Activated T-cell treated with anti-CD3 and anti-CD28 coated beads, Interleukin-2, amount 50 U/mL, for 72 hours (primary cell): ENCODE measurements around the gene CNKSR1. TPM values are rescaled to one million over a fixed set of nuclear protein-coding genes. Genes with fewer than 3 reads are reported as not detected.

ENCODE experiments used
- ATAC-seq, 2 donors: fragments of 150-1000 bp; cut with Tn5 transposase; replicated peaks in 1 of 2; 2 replicates each; pipeline ENCODE4 v1.10.0; 2021; ENCODE audit warnings: moderate library complexity in 2 of 2, mild to moderate bottlenecking in 1 of 2
- DNase-seq, 2 donors: peaks; one replicate each; pipeline ENCODE4 v3.0.0; 2021 to 2022; ENCODE audit warnings: mixed read lengths in 1 of 2
- H3K27ac Mint-ChIP-seq: one replicate; pipeline ENCODE4 v1.8.0; 2022; ENCODE audit warnings: mild to moderate bottlenecking, moderate library complexity, mixed read lengths
- H3K27me3 Mint-ChIP-seq: one replicate; pipeline ENCODE4 v1.8.0; 2022; ENCODE audit warnings: low read depth, mixed read lengths
- H3K36me3 Mint-ChIP-seq, 2 donors: one replicate each; pipeline ENCODE4 v1.8.0; 2022; ENCODE audit warnings: mixed read lengths in 2 of 2, mild to moderate bottlenecking in 1 of 2; ENCODE audit not compliant: insufficient read depth in 2 of 2
- H3K4me1 Mint-ChIP-seq: one replicate; pipeline ENCODE4 v1.8.0; 2022; ENCODE audit warnings: low read depth, mixed read lengths
- H3K4me3 Mint-ChIP-seq, 2 donors: one replicate each; pipeline ENCODE4 v1.8.0; 2022; ENCODE audit warnings: mild to moderate bottlenecking in 2 of 2, mixed read lengths in 2 of 2, moderate library complexity in 2 of 2
- H3K9me3 Mint-ChIP-seq, 2 donors: one replicate each; pipeline ENCODE4 v1.8.0; 2022; ENCODE audit warnings: mixed read lengths in 2 of 2
- total RNA-seq, 2 donors: library from RNA; stranded (reverse); gene quantifications; one replicate each; pipeline ENCODE4 v1.2.3, GENCODE V29; 2022

Gene CNKSR1
- total RNA-seq, 2 donors from 2014 or later: 1.1 to 5.0 TPM

GRCh38 chr1:26154750-26155149 lies 22.5 kb upstream of the CNKSR1 start:
- H3K9me3 Mint-ChIP-seq: no peaks in the 10 kb centered on the region
- no peak for ATAC-seq
- no peak overlapping the region for H3K4me3 Mint-ChIP-seq
- H3K27me3 Mint-ChIP-seq: peaks cover 43% of the 10 kb centered on the region
- no peak overlapping the region for H3K27ac Mint-ChIP-seq
- H3K4me1 Mint-ChIP-seq: peaks cover 4% of the 10 kb centered on the region
- H3K36me3 Mint-ChIP-seq: no peaks in the 10 kb centered on the region
- DNase-seq: no peak

DNA sequence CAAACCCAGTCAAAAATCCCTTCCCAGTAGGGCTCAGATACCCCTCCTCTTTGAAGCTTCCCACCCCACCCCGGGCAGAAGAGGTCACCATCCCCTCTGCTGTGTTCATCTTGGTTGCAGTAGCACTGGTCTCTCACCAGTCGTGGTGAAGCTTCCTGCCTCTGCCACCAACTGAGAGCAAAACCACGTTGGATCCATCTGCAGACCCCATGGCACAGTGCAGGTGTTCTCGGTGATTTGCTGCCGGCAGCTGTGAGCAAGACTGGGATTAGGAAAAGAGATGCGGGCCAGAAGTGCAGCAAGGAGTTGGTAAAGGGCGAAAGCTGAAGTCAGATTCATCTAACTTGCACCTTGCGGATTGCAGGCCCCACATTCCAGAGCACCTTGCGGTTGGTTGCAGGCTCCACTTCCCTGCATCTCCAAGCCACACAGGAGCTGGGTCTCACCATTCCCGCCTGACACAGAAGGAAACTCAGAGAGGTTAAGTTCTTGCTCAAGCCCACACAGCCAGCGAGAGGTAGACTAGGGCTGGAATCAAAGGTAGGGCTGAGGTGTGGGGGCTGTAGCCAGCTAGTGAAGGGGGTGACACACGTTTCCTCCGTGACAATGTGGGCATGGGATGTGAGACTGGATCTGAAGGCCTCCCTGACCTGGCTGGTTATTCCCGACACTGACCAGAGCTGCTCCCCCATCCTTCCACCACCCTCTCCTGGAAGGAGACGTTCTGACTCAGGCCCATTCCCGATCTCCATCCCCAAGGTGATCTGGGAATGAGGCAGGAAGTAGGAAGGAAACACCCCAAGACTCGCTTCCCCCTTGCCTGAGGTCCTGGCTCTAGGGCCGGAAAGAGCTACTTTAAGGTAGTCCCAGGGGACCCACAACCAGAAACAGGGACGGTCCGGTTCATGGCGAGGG lies 21.7 kb upstream of the CNKSR1 start:
- Mint-ChIP-seq H3K27me3 (peaks cover 44% of the 10 kb centered on the region), H3K4me3 (no peak overlapping the region), H3K27ac (no peak overlapping the region), H3K36me3 (no peaks in the 10 kb centered on the region), H3K4me1 (peaks cover 4% of the 10 kb centered on the region), H3K9me3 (no peaks in the 10 kb centered on the region)
- ATAC-seq (no peak), DNase-seq (no peak)

DNA sequence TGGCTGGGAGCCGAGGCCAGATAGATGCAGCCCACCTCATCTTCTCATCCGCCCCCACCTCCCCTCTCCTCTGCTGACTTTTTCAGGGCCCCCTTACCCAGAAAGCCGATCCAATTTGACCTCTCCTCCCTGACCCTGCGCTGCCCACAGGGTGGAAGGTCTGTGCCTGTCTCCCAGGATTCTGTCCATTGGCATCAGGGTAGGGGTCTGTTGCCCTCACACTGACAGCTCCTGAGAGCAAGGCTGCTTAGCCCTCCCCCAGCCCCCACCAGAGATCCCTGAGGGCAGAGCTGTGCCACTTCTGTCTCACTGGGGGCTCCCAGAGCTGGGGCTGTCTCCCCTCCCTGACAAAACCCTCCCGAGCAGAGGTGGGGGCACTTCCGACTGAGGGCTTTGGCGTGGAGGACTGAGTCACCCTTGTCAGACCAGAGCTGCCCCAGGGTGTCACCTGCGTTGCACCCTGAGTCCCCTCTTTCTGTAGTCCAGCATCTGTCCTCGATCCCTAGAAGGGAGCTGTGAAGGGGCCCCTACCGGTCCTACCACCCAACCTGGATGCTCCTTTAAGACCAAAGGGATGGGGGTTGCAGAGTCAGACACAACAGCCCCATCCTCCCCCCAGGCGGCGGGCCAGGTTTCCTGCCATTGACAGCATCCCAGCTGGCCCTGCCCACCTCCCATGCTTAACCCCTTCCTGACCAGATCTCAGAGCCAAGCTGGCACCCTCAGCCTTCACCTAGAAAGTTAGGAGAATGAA lies 20.8 kb upstream of the CNKSR1 start:
- no peak for ATAC-seq
- peaks cover 44% of the 10 kb centered on the region for H3K27me3 Mint-ChIP-seq
- peaks cover 4% of the 10 kb centered on the region for H3K4me1 Mint-ChIP-seq
- no peak overlapping the region for H3K4me3 Mint-ChIP-seq
- DNase-seq: no peak
- no peaks in the 10 kb centered on the region for H3K9me3 Mint-ChIP-seq
- no peak overlapping the region for H3K27ac Mint-ChIP-seq
- no peaks in the 10 kb centered on the region for H3K36me3 Mint-ChIP-seq

GRCh38 chr1:26158271-26158907 lies 18.9 kb upstream of the CNKSR1 start:
- Mint-ChIP-seq H3K4me1 (peaks cover 9% of the 10 kb centered on the region), H3K36me3 (no peaks in the 10 kb centered on the region), H3K27me3 (peaks cover 58% of the 10 kb centered on the region), H3K4me3 (no peak overlapping the region), H3K27ac (no peak overlapping the region), H3K9me3 (no peaks in the 10 kb centered on the region)
- ATAC-seq: no peak
- DNase-seq: no peak

- Mint-ChIP-seq H3K4me3 (no peak within 1 kb of the TSS), H3K9me3 (no peaks in the 10 kb centered on the region), H3K4me1 (peaks cover 9% of the 10 kb centered on the region), H3K27me3 (peaks cover 58% of the 10 kb centered on the region), H3K36me3 (no peaks in the 10 kb centered on the region), H3K27ac (no peak within 1 kb of the TSS)
- no peak for ATAC-seq
- DNase-seq: no peak
Observed at GRCh38 chr1:26158908-26159742, 18.2 kb upstream of the CNKSR1 start, which contains the start of gene FAM110D. FAM110D (plus strand) TSS chr1:26159079; CDS start chr1:26161292, 2,213 bp downstream.

DNA sequence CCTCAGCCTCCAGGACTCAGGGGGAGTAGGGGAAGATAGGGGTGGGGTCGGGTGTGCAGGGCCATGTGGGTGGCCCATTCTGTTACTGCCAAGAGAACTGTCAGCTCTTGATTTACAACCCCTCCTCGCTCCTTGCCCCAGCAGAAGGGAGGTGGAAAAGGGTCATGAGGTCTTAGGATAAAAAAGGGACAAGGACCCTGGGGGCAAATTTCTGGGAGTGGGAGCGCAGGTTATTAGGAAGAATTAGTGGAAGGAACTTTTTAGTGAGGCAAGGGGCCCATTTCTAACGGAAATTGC lies 17.6 kb upstream of the CNKSR1 start:
- Mint-ChIP-seq H3K27me3 (peaks cover 60% of the 10 kb centered on the region), H3K4me3 (no peak overlapping the region), H3K27ac (no peak overlapping the region), H3K4me1 (peaks cover 12% of the 10 kb centered on the region), H3K9me3 (no peaks in the 10 kb centered on the region), H3K36me3 (no peaks in the 10 kb centered on the region)
- no peak for ATAC-seq
- no peak for DNase-seq

GRCh38 chr1:26160527-26161414 lies 16.5 kb upstream of the CNKSR1 start:
- H3K27me3 Mint-ChIP-seq: peaks cover 56% of the 10 kb centered on the region

GRCh38 chr1:26161415-26162219 lies 15.7 kb upstream of the CNKSR1 start:
- Mint-ChIP-seq H3K9me3 (no peaks in the 10 kb centered on the region), H3K4me3 (peak overlapping the region; percentile 55 to 76), H3K4me1 (peaks cover 24% of the 10 kb centered on the region), H3K27me3 (peaks cover 48% of the 10 kb centered on the region), H3K36me3 (no peaks in the 10 kb centered on the region), H3K27ac (no peak overlapping the region)
- peak; percentile 60 to 62 for ATAC-seq
- peak; percentile 52 to 59 for DNase-seq

More at GRCh38 chr1:26160527-26161414, 16.5 kb upstream of the CNKSR1 start:
- Mint-ChIP-seq H3K4me1 (peaks cover 23% of the 10 kb centered on the region), H3K9me3 (no peaks in the 10 kb centered on the region), H3K36me3 (no peaks in the 10 kb centered on the region), H3K4me3 (peak overlapping the region; percentile 45 to 54), H3K27ac (no peak overlapping the region)
- no peak for ATAC-seq
- no peak for DNase-seq

DNA sequence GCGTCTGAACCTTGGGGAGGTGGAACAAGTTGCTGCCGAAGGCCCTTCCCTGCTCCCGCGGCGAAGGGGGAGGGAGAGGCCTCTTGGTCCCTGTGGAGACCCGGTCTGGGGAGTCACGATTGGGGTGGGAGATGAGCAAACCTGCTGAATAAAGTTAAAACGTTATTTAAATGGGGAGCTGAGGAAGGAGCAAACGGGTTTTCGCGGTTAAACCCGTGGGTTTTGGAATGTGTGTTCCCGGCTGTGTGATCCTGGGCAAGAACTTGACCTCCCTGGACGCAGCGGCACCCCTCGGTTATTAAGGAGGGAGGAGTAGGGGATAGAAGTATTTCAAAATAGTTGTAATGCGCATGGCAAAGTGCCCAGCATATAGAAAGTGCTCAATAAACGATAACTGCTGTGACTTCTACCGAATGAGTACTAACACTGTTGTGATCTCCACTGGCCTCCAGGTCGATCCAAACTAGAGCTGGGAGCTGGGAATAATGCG lies 15.0 kb upstream of the CNKSR1 start:
- ATAC-seq (no peak), DNase-seq (no peak)
- no peaks in the 10 kb centered on the region for H3K36me3 Mint-ChIP-seq
- H3K9me3 Mint-ChIP-seq: no peaks in the 10 kb centered on the region
- H3K4me1 Mint-ChIP-seq: peaks cover 28% of the 10 kb centered on the region
- H3K4me3 Mint-ChIP-seq: peak overlapping the region; percentile 44 to 76
- H3K27me3 Mint-ChIP-seq: peaks cover 46% of the 10 kb centered on the region
- H3K27ac Mint-ChIP-seq: no peak overlapping the region

DNA sequence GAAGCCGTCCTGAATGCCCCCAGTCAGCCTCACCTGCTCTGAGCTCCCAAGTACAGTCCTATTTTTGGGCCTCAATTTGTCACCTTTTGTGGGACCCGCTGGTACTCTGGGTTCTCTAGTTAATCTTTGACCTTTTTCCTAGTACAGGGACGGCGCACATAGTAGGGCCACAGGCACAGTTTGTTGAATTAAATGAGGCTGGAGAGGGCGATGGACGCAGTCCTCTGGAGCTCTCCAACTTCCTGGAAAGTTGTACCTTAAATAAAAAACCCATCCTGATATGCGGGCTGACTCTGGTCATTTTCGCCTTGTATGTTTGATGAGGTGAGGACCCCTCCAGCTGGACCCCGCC lies 13.6 kb upstream of the CNKSR1 start:
- Mint-ChIP-seq H3K9me3 (no peaks in the 10 kb centered on the region), H3K4me1 (peaks cover 28% of the 10 kb centered on the region), H3K27me3 (peaks cover 39% of the 10 kb centered on the region), H3K27ac (no peak overlapping the region), H3K4me3 (peak overlapping the region; percentile 60 to 71), H3K36me3 (no peaks in the 10 kb centered on the region)
- no peak for DNase-seq
- ATAC-seq: no peak
